RKO (cell line): ENCODE data around the gene TNP2.
"Not testable (repeated sequence)": the region's sequence is repeated elsewhere in the genome, so short reads cannot be mapped to it uniquely, and the experiment has no call there.

ENCODE experiments used
- DNase-seq: peaks from one replicate; pipeline ENCODE4 v3.0.0-alpha.2; 2016; ENCODE audit warnings: low spot score

The TNP2 gene

GRCh38 chr16:11299865-11300559, 30.9 kb upstream of the TNP2 start:
- no peak for DNase-seq

DNA sequence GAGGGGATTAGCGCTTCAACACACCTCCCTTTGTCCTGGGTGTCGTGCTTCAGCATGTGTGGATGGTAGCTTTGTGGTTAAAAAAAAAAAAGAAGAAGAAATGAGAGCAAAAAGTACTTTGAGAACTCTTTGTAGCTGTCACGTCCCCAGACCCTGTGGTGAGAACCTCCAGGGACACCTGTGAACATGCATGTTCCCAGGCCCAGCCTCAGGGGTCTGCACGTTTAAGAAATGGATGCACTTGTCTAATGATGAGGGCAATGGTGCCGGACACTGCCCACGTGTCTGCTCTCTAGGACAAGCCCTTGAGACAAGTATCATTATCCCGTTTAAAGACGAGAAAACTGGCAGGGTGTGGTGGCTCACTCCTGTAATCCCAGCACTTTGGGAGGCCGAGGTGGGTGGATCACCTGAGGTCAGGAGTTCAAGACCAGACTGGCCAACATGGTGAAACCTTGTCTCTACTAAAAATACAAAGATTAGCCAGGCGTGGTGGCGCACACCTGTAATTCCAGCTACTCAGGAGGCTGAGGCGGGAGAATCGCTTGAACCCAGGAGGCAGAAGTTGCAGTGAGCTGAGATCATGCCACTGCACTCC, 29.9 kb upstream of the TNP2 start:
- DNase-seq, result not testable (repeated sequence)

DNA sequence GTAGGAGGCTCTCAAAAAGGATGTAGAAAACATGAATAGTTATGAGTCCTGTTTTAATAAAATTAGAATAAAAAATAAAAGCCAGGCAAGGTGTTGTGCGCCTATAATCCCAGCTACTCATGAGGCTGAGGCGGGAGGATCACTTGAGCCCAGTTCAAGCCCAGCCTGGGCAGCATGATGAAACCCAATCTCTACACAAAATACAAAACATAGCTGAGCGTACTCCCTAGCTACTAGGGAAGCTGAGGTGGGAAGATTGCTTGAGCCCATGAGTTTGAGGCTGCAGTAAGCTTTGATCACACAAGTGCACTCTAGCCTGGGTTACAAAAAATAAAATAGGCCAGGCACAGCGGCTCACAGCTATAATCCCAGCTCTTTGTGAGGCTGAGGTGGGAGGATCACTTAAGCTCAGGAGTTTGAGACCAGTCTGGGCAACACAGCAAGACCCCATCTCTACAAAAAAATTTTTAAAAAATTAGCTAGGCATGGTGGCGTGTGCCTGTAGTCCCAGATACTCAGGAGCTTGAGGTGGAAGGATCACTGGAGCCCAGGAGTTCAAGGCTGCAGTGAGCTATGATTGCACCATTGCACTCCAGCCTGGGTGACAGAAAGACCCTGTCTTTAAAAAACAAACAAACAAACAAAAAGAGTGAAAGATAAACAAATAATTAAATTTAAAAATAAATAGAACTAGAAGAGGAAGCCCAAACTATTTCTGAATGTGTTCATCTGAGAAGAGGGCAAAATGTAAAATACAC, 29.2 kb upstream of the TNP2 start:
- DNase-seq, result no peak

DNA sequence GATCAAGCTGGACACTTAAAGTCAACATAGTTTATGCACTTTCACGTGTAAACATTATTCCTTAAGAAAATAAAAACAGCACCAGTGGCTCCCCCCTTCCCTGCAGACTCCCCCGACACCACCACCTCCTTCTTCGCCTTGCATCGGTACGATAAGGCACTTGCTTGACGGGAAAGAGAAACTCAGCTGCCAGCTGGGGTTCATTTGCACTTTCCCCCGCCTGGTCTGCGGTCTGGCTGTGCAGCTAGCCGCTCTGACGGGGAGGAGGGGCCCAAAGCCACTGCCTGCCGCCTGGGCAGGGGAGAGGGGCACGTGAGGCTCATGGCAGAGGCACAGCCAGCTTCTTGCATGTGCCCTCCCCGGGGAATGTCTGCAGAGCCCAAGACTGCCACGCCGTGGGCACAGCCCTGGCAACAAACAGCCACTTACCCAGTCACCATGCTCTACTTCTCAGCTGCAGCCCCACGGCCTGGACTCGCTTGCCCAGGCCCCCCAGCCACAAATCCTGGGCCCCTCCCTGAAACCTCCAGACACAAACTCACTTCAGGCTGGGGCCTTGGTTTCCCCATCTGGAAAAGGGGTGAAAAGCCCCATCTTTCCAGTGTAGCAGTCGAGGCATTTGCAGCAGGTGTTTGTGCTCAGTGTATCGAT, 28.5 kb upstream of the TNP2 start:
- DNase-seq, result no peak

DNA sequence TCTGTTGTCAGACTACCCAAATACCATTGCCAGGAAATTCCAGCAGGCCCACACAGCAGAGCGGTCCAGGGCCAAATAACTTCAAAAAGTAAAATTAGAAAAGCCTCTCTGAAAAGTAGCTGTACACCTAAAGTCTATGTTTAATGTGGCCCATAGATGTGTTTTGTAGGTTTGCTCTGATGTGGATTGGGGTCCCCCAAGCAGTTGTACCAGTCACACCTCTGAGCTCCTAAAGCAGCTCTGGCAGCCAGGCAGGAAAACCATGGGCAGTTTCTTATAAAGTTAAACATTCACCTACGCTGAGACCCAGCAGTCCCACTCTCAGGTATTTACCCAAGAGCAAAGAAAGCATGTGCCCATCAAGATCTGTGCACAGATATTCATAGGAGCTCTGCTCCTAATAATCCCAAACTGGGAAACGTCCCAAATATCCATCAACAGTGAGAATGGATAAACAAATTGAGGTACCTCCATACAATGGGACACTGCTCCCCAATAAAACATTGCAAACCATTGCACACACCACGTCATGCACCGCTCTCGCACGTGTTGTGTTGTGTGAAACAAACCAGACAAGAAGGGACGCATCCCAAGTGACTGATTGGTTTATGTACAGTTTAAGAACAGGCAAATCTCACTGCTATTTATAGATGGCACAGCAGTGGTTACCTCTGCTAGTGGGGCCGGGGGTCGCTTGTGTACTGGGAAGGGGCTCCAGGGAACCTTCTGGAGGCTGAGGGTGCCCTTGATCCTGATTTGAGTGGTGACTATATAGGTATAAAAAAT, 27.8 kb upstream of the TNP2 start:
- DNase-seq, result no peak

DNA sequence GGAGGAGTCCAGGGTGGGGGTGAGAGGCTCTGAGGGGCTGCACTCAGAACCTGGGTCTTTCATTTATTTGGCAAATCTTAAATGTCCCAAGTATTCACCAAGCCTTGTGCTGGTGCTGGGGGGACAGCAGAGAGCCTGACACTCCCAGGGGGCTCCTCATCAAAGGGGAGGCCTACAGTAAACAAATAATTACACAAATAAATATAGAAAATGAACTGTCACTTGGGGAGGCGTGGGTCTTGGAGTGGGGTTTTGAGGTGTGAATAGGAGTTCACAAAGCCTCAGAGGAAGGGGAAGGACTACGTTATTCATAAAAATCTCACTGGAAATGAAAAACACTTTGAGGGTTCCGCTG, 27.2 kb upstream of the TNP2 start:
- no peak for DNase-seq

DNA sequence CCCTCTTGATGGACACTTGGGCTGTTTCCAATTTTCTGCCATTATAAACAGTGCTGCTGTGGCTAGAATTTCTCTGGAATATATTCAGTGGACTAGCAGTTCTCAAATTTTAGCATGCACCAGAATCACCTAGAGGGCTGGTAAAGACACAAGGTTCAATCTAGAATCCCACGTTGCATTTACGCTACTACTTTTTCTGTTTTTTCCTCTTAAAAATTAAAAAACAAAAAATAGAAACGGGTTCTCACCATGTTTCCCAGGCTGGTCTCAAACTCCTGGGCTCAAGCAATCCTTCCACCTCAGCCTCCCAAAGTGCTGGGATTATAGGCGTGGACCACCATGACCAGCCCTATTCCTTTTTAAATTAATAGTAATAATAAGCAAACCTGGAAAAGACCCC, 26.5 kb upstream of the TNP2 start:
- no peak for DNase-seq

GRCh38 chr16:11292076-11292748, 23.1 kb upstream of the TNP2 start:
- no peak for DNase-seq

- no peak for DNase-seq
These were observed 22.1 kb upstream of the TNP2 start for GRCh38 chr16:11291091-11291703.

- DNase-seq, result no peak
These were observed 21.2 kb upstream of the TNP2 start for GRCh38 chr16:11290102-11290893.

DNA sequence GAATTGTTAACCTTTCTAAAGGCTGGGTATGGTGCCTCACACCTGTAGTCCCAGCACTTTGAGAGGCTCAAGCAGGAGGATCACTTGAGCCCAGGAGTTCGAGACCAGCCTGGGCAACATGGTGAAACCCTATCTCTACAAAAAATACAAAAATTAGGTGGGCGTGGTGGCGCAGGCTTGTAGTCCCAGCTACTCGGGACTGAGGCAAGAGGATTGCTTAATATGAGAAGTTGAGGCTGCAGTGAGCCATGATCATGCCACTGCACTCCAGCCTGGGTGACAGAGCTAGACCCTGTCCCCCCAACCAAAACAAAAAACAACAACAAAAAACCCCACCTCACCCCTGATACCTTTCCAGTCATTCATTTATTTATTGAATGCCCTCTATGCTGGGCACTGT, 20.6 kb upstream of the TNP2 start:
- not testable (repeated sequence) for DNase-seq

GRCh38 chr16:11289202-11289601, 20.1 kb upstream of the TNP2 start:
- no peak for DNase-seq

DNA sequence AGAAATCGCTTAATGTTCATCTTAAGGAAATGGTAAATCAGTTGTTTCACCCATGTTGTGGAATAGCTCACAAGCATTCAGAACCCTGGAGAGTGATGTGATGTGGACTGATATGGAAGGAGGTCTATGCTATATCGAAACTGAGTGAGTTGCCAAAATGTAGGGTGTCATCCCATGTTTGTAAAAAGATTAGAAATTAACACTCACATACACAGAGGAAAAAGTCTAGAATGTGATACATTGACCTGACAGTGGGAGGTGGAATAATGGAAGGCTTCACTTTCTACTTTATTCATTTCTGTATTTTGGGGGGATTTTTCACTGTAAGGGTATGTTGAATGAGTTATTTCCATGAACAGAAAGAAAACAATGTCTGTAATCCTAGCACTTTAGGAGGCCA, 16.7 kb upstream of the TNP2 start:
- DNase-seq, result no peak

DNA sequence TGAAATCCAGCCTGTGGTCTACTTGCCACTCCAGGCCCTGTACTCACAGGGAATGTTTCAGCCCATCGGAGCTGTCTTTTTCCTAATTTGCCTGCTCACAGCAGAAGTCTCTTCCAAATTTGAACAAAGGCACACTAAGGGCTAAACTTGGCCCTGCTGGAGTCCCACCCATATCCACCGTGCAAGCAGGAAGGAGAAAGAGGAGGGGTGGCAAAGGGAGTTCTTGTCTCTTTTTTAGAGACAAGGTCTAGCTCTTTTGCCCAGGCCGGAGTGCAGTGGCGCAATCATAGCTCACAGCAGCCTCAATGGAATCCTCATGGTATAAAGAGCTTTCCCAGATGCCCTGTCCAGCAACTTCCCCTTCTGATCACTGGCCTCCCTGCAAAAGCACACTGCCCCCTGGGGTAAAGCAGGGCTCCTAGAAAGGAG, 14.7 kb upstream of the TNP2 start:
- DNase-seq, result no peak

DNA sequence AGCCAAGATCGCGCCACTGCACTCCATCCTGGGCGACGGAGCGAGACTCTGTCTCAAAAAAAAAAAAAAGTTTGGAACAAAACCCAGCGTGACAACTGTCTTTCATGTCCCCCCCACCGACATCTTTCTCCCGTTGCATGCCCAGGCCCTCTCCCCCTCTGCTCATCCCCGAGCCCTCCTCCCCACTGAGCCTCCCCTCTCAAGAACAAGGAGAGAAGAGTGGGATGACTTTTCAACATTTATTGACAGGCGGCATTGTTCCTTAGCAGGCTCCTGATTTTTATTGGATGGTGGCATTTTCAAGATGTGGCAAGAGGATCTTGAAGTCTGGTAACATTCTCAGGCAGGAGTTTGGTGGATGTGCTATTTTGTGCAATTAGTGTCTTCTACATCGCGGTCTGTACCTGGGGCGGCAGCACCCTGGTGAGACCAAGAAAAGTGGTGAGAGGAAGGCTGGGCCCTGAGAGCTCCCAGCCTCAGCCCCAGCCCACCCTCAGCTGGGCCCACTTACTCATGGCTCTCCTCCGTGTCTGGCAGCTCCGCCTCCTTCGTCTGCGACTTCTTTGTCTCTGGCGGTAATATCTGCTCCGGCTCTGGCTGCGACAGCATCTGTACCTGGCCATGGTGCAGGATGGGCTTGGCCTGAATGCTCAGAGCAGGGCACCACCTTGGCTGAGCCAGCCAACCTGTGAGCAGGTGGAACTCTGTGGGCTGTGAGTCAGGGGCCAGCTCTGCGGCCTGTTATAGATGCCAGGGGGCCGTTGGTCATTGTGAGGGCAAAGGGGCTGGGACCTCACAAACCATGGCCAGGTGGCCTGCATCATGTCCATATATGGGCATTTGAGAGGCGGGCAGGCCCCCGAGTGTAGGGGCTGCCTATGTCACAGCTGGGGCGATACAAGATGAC, 11.7 kb upstream of the TNP2 start, which contains the start of gene PRM1:
TSS of gene PRM1 (minus strand) at position 715 of the 907 bp plus-strand sequence. CDS start at position 623, 92 bp downstream.
- DNase-seq, result no peak

DNA sequence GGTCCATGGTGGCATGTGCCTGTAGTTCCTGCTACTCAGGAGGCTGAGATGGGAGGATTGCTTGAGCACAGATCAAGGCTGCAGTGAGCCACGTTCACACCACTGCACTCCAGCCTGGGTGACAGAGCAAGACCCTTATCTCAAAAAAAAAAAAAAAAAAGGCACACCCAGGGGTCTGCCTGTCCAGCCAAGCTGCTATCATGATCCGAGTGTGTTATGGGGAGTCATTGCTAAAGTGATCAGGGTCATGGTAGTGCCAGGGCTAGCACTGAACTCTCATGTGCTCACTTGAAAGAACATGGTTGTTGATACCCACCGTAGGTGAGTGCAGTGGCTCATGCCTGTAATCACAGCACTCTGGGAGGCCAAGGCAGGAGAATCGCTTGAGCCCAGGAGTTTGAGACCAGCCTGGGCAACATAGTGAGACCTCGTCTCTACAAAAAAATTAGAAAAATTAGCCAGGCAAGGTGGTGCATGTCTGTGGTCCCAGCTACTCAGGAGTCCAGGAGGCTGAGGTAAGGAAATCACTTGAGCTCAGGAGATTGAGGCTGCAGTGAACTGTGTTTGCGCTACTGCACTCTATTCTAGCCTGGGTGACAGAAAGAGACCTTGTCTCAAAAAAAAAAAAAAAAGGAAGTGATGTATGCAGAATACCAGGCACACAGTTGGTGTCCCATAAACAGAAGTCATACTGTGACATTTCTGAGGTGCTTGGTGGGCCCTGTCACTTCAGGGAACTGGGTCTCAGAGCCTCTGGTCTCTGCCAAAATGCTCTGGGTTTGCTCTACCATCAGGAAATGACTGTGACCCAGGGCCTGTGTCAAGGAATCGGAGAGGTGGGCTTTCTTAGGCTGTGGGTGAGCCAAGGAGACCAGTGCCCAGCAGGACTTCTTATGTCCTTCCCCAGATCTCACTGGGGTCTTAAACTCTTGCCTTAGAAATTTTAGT, 9.8 kb upstream of the TNP2 start:
- no peak for DNase-seq

DNA sequence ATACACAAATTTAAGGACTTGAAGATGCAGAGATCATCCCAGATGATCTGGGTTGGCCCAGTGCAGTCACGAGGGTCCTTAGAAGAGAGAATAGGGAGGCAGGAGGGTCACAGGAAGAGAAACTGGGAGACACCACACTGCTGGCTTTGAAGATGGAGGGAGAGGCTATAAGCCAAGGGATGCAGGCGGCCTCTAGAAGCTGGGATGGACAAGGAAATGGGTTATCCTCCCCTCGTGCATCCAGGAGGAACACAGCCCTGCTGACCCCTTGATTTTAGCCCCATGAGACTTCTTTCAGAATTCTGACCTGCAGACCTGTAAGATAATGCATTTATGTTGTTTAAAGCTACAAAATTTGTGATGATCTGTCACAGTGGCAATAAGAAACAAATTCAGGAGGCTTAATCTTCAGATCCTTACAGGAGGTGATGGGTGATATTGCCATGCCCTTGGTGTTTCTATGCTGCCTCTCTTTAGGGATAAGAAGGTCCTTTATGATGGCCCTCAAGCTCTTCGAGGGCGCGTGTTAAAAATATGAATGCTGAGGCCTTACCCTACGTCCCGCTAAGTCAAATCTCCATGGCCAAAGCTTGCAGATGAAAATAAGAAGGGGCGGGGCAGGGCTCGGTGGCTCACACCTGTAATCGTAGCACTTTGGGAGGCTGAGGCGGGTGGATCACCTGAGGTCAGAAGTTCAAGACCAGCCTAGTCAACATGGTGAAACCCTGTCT, 8.6 kb upstream of the TNP2 start:
- DNase-seq, result no peak
